ENCODE data around the gene PAIP2B.
A peak's percentile ranks its signal among the peaks of the same experiment; 100 is the strongest.

DNA sequence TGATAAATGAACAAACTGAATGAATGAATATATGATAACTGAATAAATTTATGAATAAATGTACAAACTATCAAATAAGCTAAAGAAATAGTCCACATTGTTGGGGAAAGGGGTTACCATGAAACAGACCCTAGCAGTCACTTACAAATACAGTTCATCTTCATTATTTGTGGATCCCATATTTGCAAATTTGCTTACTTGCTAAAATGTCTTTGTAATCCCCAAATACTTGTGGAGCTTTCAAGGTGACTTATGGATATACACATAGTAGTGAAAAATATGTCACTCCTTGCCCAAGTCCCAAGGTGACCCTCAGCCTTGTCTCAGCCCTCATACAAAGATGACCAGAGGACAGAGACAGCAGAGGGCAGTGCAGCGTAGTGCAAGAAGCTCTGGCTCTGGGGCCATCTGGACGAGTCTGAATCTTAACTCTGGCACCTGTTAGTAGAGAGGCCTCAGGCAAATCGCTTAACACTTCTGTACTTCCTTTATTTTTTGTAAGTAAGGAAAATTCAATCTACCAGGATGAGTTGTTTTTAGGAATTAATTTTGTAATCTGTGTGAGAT, 3.1 kb downstream of the PAIP2B start:
- TF ChIP-seq, protein P1, sequence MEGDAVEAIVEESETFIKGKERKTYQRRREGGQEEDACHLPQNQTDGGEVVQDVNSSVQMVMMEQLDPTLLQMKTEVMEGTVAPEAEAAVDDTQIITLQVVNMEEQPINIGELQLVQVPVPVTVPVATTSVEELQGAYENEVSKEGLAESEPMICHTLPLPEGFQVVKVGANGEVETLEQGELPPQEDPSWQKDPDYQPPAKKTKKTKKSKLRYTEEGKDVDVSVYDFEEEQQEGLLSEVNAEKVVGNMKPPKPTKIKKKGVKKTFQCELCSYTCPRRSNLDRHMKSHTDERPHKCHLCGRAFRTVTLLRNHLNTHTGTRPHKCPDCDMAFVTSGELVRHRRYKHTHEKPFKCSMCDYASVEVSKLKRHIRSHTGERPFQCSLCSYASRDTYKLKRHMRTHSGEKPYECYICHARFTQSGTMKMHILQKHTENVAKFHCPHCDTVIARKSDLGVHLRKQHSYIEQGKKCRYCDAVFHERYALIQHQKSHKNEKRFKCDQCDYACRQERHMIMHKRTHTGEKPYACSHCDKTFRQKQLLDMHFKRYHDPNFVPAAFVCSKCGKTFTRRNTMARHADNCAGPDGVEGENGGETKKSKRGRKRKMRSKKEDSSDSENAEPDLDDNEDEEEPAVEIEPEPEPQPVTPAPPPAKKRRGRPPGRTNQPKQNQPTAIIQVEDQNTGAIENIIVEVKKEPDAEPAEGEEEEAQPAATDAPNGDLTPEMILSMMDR (IDR thresholded peaks at IDR 0.05): peak; percentile 85
- TF ChIP-seq ZFX (IDR thresholded peaks at IDR 0.05; ENCODE audit: borderline replicate concordance): no peak

Measured in 22Rv1 (cell line).